Right lobe of liver (tissue), 4 donors: ENCODE data around the gene NCKAP5L.

Experiments
- POLR2A ChIP-seq: fragments of 450-650 bp; IDR thresholded peaks from one replicate; pipeline ENCODE4 v1.6.1; 2017; ENCODE audit warnings: antibody characterized with exemption, mild to moderate bottlenecking
- TF ChIP-seq, protein P1 (sequence below), 4 donors: fragments of 200-600 bp in 3 of 4; fragments of 450-650 bp in 1 of 4; IDR thresholded peaks; one replicate each; pipeline versions ENCODE4 v1.5.1 to v1.8.0; 2016 to 2022; ENCODE audit warnings: antibody characterized with exemption in 4 of 4, mild to moderate bottlenecking in 2 of 4
- donor health status: DM: no; HTN: no; CAD: no.
- donor health status: DM: no; HTN: no; CAD: no.
- donor health status: DM: no; HTN: yes; CAD: no.

DNA sequence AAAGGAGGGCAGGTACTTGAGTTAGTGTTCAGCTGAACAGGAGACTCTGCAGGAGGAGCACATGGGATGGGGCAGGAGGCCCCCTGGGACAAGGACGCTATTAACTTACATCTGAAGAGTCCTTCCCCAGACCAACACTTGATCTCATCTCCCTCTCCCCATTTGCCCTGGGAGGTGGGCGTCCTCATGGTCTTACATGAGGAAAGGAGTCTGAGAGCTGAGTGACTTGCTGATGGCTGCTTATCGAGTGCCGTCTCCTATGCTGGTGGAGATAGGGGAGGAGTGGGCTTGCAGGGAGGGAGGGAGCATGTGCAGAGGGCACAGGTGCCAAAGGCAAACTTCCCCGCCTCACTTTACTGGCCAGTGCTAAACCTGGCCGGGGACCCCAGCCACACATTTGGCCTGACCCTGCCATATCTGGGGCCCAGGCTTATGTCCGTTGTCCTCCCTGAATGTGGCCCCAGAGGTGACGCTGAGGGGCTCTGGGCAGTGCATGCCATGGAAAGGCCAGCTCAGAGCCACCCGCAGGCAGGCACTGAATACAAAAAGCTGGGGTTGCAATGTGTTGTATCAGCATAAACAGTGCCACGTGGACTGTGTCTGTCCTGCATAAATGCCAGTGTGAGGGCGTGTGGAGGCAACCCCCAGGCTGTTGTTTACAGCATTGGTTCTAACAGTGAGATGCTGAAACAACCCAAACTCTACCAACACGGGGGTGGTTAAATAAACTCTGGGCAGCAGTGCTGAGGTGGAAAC lies 46.1 kb upstream of the NCKAP5L start:
- TF ChIP-seq, protein P1, sequence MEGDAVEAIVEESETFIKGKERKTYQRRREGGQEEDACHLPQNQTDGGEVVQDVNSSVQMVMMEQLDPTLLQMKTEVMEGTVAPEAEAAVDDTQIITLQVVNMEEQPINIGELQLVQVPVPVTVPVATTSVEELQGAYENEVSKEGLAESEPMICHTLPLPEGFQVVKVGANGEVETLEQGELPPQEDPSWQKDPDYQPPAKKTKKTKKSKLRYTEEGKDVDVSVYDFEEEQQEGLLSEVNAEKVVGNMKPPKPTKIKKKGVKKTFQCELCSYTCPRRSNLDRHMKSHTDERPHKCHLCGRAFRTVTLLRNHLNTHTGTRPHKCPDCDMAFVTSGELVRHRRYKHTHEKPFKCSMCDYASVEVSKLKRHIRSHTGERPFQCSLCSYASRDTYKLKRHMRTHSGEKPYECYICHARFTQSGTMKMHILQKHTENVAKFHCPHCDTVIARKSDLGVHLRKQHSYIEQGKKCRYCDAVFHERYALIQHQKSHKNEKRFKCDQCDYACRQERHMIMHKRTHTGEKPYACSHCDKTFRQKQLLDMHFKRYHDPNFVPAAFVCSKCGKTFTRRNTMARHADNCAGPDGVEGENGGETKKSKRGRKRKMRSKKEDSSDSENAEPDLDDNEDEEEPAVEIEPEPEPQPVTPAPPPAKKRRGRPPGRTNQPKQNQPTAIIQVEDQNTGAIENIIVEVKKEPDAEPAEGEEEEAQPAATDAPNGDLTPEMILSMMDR (IDR thresholded peaks at IDR 0.05), result no peak
- TF ChIP-seq POLR2A, result no peak
